Stimulated activated CD8-positive, alpha-beta memory T cell treated with anti-CD3 and anti-CD28 coated beads, Interleukin-4, amount 100 ng/mL, for 1 hour (primary cell): Measurements from ENCODE around the gene CSKMT.
A peak's percentile ranks its signal among the peaks of the same experiment; 100 is the strongest.
"Not testable (repeated sequence)": the region's sequence is repeated elsewhere in the genome, so short reads cannot be mapped to it uniquely, and the experiment has no call there.

ENCODE experiments used
- DNase-seq, 2 donors: peaks; one replicate each; pipeline ENCODE4 v3.0.0-alpha.2; 2020; ENCODE audit warnings: low read depth in 2 of 2, low spot score in 1 of 2

CSKMT gene

GRCh38 chr11:62654297-62654696 is 10.8 kb upstream of the CSKMT start:
- DNase-seq = no peak

- no peak for DNase-seq
Observed at GRCh38 chr11:62656796-62657429, 8.2 kb upstream of the CSKMT start.

GRCh38 chr11:62664405-62665074 is 572 bp upstream of the CSKMT start:
- DNase-seq = peak in 1 of 2 donors; percentile 21

GRCh38 chr11:62665599-62666258 is 617 bp downstream of the CSKMT start:
- DNase-seq = peak; percentile 17 to 45

GRCh38 chr11:62666259-62666926 is 1.3 kb downstream of the CSKMT start:
- DNase-seq = no peak

- DNase-seq = no peak
Observed at GRCh38 chr11:62667460-62667859, 2.3 kb downstream of the CSKMT start.

- DNase-seq = no peak
Observed at GRCh38 chr11:62669420-62670161, 4.5 kb downstream of the CSKMT start.

- no peak for DNase-seq
Observed at GRCh38 chr11:62671236-62671607, 6.1 kb downstream of the CSKMT start.

- DNase-seq = peak; percentile 32 to 41
Observed at GRCh38 chr11:62671608-62672389, 6.7 kb downstream of the CSKMT start, which contains the start of the genes LBHD1 and UQCC3. TSS of gene LBHD1 (minus strand) at chr11:62672267. CDS start at chr11:62670031, 2,236 bp downstream. TSS of gene UQCC3 (plus strand) at chr11:62671673. CDS start at chr11:62671746, 73 bp downstream.

GRCh38 chr11:62673196-62673525 is 8.0 kb downstream of the CSKMT start:
- no peak for DNase-seq

GRCh38 chr11:62675415-62675814 is 10.3 kb downstream of the CSKMT start:
- DNase-seq = not testable (repeated sequence)

- DNase-seq = no peak
Observed at GRCh38 chr11:62676698-62677097, 11.6 kb downstream of the CSKMT start.

- DNase-seq = no peak
Observed at GRCh38 chr11:62677156-62677555, 12.0 kb downstream of the CSKMT start.

- no peak for DNase-seq
Observed at GRCh38 chr11:62677714-62678113, 12.6 kb downstream of the CSKMT start.

GRCh38 chr11:62678433-62678769 is 13.3 kb downstream of the CSKMT start:
- DNase-seq = no peak

GRCh38 chr11:62678770-62679696 is 13.9 kb downstream of the CSKMT start, which contains the start of gene UBXN1:
TSS of gene UBXN1 (minus strand) at chr11:62679073. CDS start at chr11:62678923, 150 bp downstream.
- peak; percentile 67 to 69 for DNase-seq

GRCh38 chr11:62680825-62681240 is 15.7 kb downstream of the CSKMT start:
- no peak for DNase-seq

- no peak for DNase-seq
Observed at GRCh38 chr11:62682518-62682917, 17.4 kb downstream of the CSKMT start.
